Tibial artery (tissue), 4 donors: ENCODE measurements around the gene PTPN14.

ENCODE experiments used
- DNase-seq, 2 donors: peaks; one replicate each; pipeline ENCODE4 v3.0.0-alpha.2; 2019
- H3K27ac ChIP-seq, 2 donors: fragments of 200-600 bp; sonication (generic) in 1 of 2; 1 replicate in 1 of 2; 2 replicates in 1 of 2; pipeline ENCODE4 v1.5.1; 2018 to 2019; ENCODE audit warnings: mild to moderate bottlenecking in 1 of 2
- H3K27me3 ChIP-seq, 2 donors: fragments of 200-600 bp; sonication (generic) in 1 of 2; one replicate each; pipeline versions ENCODE4 v1.5.1 to v1.6.0; 2016 to 2019
- H3K36me3 ChIP-seq, 3 donors: fragments of 200-600 bp; sonication (generic) in 2 of 3; one replicate each; pipeline ENCODE4 v1.5.1; 2016 to 2019; ENCODE audit warnings: mild to moderate bottlenecking in 2 of 3
- H3K4me1 ChIP-seq, 4 donors: fragments of 200-600 bp; sonication (generic) in 2 of 4; 1 replicate in 3 of 4; 2 replicates in 1 of 4; pipeline ENCODE4 v1.5.1; 2016 to 2019
- H3K4me3 ChIP-seq, 2 donors: fragments of 200-600 bp; sonication (generic) in 1 of 2; 1 replicate in 1 of 2; 2 replicates in 1 of 2; pipeline ENCODE4 v1.5.1; 2018 to 2019; ENCODE audit warnings: mild to moderate bottlenecking in 2 of 2
- H3K9me3 ChIP-seq, 3 donors: fragments of 200-600 bp; sonication (generic) in 1 of 3; one replicate each; pipeline ENCODE4 v1.5.1; 2016 to 2019
- CTCF ChIP-seq, 2 experiments: fragments of 200-600 bp in 1 of 2; fragments of 450-650 bp in 1 of 2; IDR thresholded peaks; one replicate each; pipeline ENCODE4 v1.5.1; 2017 to 2019; ENCODE audit warnings: antibody characterized with exemption in 2 of 2, mild to moderate bottlenecking in 1 of 2, moderate library complexity in 1 of 2
- intact Hi-C: fragments of 100-400 bp; cut with DNase I; formaldehyde crosslinking; loops from one replicate; pipeline ENCODE4 v1.15.0; 2023; ENCODE audit warnings: low total_unique reads

PTPN14 gene

GRCh38 chr1:214463596-214463995 is 87.8 kb downstream of the PTPN14 start:
- no peak for DNase-seq
- intact Hi-C loops: no loop called here
- no peaks in the 10 kb centered on the region for H3K27me3 ChIP-seq
- H3K4me3 ChIP-seq: no peak overlapping the region
- no peak overlapping the region for H3K27ac ChIP-seq
- no peak for TF ChIP-seq CTCF (IDR thresholded peaks at IDR 0.05)
- H3K36me3 ChIP-seq: peaks cover 0 to 10% (median 7%) of the 10 kb centered on the region in 3 donors
- peaks cover 0 to 19% (median 10%) of the 10 kb centered on the region in 4 donors for H3K4me1 ChIP-seq
- H3K9me3 ChIP-seq: no peaks in the 10 kb centered on the region

- peaks cover 0 to 10% (median 7%) of the 10 kb centered on the region in 3 donors for H3K36me3 ChIP-seq
- H3K4me3 ChIP-seq: no peak overlapping the region
- H3K27ac ChIP-seq: no peak overlapping the region
- no peaks in the 10 kb centered on the region for H3K9me3 ChIP-seq
- TF ChIP-seq CTCF (IDR thresholded peaks at IDR 0.05): no peak
- no peaks in the 10 kb centered on the region for H3K27me3 ChIP-seq
- peaks cover 0 to 19% (median 10%) of the 10 kb centered on the region in 4 donors for H3K4me1 ChIP-seq
- no peak for DNase-seq
- intact Hi-C loops: no loop called here
These were observed 88.5 kb downstream of the PTPN14 start for GRCh38 chr1:214462882-214463281.

- Histone ChIP-seq H3K4me3 (no peak overlapping the region), H3K27ac (no peak overlapping the region), H3K4me1 (peaks cover 0 to 5% (median under 1%) of the 10 kb centered on the region in 4 donors), H3K27me3 (no peaks in the 10 kb centered on the region), H3K36me3 (peaks cover 0 to 10% (median 7%) of the 10 kb centered on the region in 3 donors), H3K9me3 (no peaks in the 10 kb centered on the region)
- DNase-seq: no peak
- TF ChIP-seq CTCF (IDR thresholded peaks at IDR 0.05): no peak
- intact Hi-C loops: no loop called here
These were observed 90.1 kb downstream of the PTPN14 start for GRCh38 chr1:214461305-214461704.

GRCh38 chr1:214460304-214460916 is 91.0 kb downstream of the PTPN14 start:
- no peak for TF ChIP-seq CTCF (IDR thresholded peaks at IDR 0.05)
- Histone ChIP-seq H3K4me1 (peaks cover 0 to 3% (median under 1%) of the 10 kb centered on the region in 4 donors), H3K27me3 (no peaks in the 10 kb centered on the region), H3K36me3 (peaks cover 0 to 10% (median 7%) of the 10 kb centered on the region in 3 donors), H3K27ac (no peak overlapping the region), H3K4me3 (no peak overlapping the region), H3K9me3 (no peaks in the 10 kb centered on the region)
- intact Hi-C loops: no loop called here
- no peak for DNase-seq

- DNase-seq: no peak
- TF ChIP-seq CTCF (IDR thresholded peaks at IDR 0.05): no peak
- Histone ChIP-seq H3K4me3 (no peak overlapping the region), H3K36me3 (peaks cover 0 to 10% (median 7%) of the 10 kb centered on the region in 3 donors), H3K4me1 (peaks cover 0 to 8% (median 5%) of the 10 kb centered on the region in 4 donors), H3K27me3 (no peaks in the 10 kb centered on the region), H3K9me3 (no peaks in the 10 kb centered on the region), H3K27ac (no peak overlapping the region)
- intact Hi-C loops: no loop called here
These were observed 91.5 kb downstream of the PTPN14 start for GRCh38 chr1:214459895-214460294.
